ENCODE results near the gene OPN3.

The OPN3 gene

DNA sequence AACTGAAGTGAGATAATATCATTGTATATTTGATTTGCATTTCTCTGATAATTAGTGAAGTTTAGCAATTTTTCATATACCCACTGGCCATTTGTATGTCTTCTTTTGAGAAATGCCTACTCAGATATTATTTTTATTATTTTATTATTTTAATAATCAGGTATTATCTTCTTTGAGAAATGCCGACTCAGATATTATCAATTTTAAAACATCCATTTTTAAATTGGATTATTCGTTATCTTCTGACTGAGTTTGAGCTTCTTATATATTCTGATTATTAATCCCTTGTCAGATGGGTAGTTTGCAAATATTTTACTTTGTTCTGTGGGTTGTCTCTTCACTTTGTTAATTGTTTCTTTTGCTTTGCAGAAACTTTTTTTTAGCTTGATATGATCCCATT, 70.3 kb downstream of the OPN3 start:
- H3K4me3 ChIP-seq (ENCODE audit: low read depth, low read length), result no peak overlapping the region
- TF ChIP-seq, protein P1, sequence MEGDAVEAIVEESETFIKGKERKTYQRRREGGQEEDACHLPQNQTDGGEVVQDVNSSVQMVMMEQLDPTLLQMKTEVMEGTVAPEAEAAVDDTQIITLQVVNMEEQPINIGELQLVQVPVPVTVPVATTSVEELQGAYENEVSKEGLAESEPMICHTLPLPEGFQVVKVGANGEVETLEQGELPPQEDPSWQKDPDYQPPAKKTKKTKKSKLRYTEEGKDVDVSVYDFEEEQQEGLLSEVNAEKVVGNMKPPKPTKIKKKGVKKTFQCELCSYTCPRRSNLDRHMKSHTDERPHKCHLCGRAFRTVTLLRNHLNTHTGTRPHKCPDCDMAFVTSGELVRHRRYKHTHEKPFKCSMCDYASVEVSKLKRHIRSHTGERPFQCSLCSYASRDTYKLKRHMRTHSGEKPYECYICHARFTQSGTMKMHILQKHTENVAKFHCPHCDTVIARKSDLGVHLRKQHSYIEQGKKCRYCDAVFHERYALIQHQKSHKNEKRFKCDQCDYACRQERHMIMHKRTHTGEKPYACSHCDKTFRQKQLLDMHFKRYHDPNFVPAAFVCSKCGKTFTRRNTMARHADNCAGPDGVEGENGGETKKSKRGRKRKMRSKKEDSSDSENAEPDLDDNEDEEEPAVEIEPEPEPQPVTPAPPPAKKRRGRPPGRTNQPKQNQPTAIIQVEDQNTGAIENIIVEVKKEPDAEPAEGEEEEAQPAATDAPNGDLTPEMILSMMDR (IDR thresholded peaks at IDR 0.05; ENCODE audit: low read depth, low read length), result no peak

DNA sequence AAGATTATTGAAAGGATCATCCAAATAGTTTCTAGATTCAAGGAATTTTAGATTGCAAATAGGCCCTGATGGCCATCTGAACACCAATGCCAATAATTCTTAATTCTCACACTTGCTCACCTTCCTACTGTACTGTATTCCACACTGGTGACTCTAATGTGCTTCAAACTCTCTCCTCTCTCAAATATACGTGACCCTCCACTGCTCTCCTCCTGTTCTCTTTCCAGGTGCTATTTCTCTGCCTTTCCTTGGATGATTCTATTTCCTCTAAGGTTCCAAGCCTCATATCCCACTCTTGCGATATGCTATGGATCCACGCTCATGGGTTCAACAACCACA, 79.4 kb downstream of the OPN3 start:
- no peak overlapping the region for H3K4me3 ChIP-seq (ENCODE audit: low read depth, low read length)

DNA sequence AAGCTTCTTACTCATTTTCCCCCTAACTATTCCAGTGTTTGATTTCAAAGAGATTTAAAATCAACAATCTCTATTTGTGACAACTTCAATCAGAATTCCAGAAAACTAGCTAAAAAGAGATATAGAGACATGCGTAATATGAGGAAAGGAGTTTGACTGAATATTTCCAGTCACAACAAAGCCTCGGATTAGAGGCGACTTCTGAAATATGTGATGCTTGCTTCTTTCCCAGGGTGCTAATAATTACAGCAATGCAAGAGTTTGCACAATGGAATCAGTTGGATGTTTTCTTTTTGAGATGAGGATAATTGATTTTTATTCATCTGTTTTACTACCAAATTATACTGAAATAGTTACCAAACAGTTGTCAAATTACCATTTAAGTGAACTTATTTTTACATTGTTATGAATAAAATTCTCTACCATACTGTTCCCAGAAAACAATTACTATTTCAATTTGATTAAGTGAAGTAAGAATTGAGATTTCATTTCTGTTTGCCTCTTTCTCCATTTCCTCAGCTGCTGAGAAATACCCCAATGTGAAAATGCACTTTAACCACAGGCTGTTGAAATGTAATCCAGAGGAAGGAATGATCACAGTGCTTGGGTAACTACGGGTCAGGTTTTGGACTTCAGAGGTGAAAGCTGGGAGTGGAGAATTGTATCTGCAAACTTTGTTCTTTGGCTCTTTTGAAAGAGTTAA, 79.9 kb downstream of the OPN3 start:
- H3K4me3 ChIP-seq (ENCODE audit: low read depth, low read length), result no peak overlapping the region
- TF ChIP-seq, protein P1 (IDR thresholded peaks at IDR 0.05; ENCODE audit: low read depth, low read length), result no peak

More for the DNA sequence above, 79.4 kb downstream of the OPN3 start:
- TF ChIP-seq, protein P1 (IDR thresholded peaks at IDR 0.05; ENCODE audit: low read depth, low read length), result no peak

DNA sequence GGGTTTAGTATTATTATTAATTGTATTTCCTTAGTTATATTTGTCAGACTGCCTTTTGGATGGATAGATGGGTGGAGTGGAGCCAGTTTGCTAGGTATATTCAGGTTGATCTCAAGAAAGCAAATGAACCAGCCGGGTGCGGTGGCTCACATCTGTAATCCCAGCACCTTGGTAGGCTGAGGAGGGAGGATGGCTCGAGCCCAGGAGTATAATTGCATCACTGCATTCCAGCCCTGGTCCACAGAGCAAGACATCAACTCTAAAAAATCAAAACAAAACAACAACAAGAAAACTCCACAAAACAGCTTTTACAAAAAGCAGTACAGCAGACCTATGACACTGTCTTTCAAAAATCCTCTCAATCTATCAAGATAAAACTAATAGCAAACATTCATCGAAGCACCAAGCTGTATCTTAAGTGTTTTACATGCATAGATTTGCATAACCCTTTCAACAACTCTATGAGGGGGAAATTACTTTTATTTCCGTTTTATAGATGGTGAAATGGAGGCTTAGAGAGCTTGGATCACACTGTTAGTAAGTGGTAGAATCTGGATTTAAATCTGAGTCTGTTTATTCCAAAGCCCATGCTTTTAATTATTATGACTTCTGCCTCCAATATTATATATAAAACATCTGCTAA, 82.5 kb downstream of the OPN3 start:
- TF ChIP-seq, protein P1 (IDR thresholded peaks at IDR 0.05; ENCODE audit: low read depth, low read length), result no peak
- no peak overlapping the region for H3K4me3 ChIP-seq (ENCODE audit: low read depth, low read length)

DNA sequence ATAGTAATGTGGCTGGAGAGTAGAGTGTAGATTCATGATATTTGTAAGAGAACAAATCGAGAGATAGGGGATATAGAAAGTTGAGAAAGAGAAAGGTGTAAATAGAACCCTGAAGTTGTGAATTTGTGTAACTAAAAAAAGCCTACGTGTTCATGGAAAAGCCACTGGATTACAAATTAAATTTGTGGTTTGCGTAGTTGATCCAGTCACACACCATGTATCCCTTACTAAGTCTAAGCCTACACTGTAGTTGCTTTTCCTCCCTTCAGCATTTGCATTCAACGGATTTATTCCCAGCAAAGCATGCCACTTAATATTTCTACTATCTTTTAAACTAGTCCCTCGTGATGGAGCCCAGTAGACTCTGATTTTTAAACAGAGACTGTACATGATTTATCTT, 83.1 kb downstream of the OPN3 start:
- TF ChIP-seq, protein P1 (IDR thresholded peaks at IDR 0.05; ENCODE audit: low read depth, low read length), result no peak

DNA sequence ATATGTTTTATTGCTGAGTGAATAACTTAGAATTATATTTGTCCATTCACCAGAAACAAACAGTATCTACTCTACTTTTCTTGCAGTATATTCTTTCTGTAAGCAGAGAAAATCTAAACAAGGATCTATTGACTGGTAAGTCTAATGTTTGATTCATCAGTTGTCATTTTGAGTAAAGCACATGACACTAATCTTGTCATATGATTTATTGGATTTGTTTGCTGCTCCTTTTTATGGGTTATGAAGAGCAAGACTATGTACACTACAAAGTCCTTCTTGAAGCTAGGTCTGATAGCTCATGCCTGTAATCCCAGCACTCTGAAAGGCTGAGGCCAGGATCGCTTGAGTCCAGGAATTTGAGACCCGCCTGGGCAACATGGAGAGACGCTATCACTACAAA, 84.6 kb downstream of the OPN3 start:
- no peak overlapping the region for H3K4me3 ChIP-seq (ENCODE audit: low read depth, low read length)
- TF ChIP-seq, protein P1 (IDR thresholded peaks at IDR 0.05; ENCODE audit: low read depth, low read length), result no peak

More for the DNA sequence above, 83.1 kb downstream of the OPN3 start:
- no peak overlapping the region for H3K4me3 ChIP-seq (ENCODE audit: low read depth, low read length)

DNA sequence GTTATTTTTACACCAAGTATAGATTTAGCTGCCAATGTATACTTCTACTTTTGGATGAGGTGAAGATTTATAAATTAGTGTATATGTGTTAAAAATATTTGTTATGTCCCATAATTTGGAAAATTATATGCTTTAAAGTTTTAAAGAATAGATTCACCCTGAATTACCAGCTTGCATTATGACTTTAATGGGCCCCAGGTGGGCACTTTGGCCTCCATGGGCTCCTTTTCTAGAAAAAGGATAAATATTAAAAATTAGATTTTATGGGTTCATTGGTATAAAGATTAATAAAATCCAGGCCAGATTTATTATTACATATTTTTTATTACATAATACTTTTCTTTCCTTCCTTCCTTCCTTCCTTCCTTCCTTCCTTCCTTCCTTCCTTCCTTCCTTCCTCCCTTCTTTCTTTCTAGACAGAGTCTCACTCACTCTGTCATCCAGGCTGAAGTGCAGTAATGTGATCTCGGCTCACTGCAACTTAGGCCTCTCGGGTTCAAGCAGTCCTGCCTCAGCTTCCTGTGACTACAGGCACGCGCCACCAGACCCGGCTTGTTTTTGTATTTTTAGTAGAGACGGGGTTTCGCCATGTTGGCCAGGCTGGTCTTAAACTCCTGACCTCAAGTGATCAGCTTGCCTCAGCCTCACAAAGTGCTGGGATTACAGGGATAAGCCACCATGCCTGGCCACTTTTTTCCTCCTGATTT, 86.1 kb downstream of the OPN3 start:
- TF ChIP-seq, protein P1 (IDR thresholded peaks at IDR 0.05; ENCODE audit: low read depth, low read length), result no peak
- no peak overlapping the region for H3K4me3 ChIP-seq (ENCODE audit: low read depth, low read length)
